ENCODE measurements around the gene PLEKHJ1.

- TF ChIP-seq SMC3 (IDR thresholded peaks at IDR 0.05; ENCODE audit: low read depth, low read length) (no peak), CTCF (IDR thresholded peaks at IDR 0.05) (no peak), GATA2 (CRISPR knock-in tag; IDR thresholded peaks at IDR 0.05) (no peak), RAD21 (IDR thresholded peaks at IDR 0.05; ENCODE audit: low read length) (no peak), MAX (IDR thresholded peaks at IDR 0.05; ENCODE audit: low read depth) (no peak), POLR2AphosphoS5 (IDR thresholded peaks at IDR 0.05; ENCODE audit: low read depth, low read length) (no peak), RFX5 (IDR thresholded peaks at IDR 0.05; ENCODE audit: low read length) (no peak), EP300 (IDR thresholded peaks at IDR 0.05; ENCODE audit: borderline replicate concordance in 1 of 2, low read depth in 1 of 2, low read length in 1 of 2) (no peak), ZBTB33 (IDR thresholded peaks at IDR 0.05; ENCODE audit: borderline replicate concordance, low read depth) (no peak), GABPA (IDR thresholded peaks at IDR 0.05; ENCODE audit: low read depth) (no peak), YY1 (IDR thresholded peaks at IDR 0.05; ENCODE audit: low read depth) (no peak), REST (IDR thresholded peaks at IDR 0.05; ENCODE audit: low read depth, low read length) (no peak), USF2 (IDR thresholded peaks at IDR 0.05; ENCODE audit: borderline replicate concordance, low read depth, low read length) (no peak)
These were observed 1.1 kb downstream of the PLEKHJ1 start for GRCh38 chr19:2234996-2235380.
